Activated T-cell treated with anti-CD3 and anti-CD28 coated beads for 1 hour (primary cell): ENCODE measurements around the gene VIPR2.

Experiments
- DNase-seq: peaks from one replicate; pipeline ENCODE4 v3.0.0-alpha.2; 2020; ENCODE audit warnings: low read depth

The VIPR2 gene

DNA sequence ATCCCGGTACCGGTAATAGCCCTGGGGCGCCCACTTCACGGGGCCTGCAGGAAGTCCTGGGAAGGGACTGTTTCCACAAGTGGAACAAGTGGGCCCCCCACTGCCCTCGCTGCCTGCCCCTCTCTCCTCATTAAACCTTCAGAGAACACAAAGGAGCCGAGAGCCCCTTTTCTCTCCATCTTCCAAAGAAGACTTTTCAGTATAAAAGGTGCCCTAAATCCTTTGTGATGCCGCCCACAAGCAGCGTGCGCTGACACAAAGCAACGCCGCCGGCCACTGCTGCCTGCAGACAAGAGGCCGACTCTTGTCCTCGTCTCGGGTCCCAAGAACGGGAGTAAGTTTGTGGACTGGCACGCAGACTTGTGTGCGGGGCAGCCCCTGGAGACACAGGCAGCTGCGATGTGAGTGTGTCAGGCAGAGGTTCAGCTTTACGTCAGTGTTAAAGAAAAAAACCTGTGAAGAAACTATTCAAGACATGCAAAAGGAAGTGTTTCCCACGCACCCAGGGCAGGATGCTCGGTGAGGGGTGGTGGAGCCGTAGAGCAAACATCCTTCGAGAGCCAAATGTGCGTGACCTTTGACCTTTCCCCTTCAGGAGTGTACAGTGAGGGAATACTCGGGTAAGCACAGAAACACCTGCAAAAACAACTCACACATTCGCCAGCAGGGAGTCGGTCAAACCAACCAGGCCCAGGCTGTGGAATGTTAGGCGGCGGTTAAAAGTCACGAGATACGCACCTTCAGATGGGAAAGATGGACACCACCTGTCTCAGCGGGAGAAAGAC lies 118.2 kb downstream of the VIPR2 start:
- DNase-seq = no peak

DNA sequence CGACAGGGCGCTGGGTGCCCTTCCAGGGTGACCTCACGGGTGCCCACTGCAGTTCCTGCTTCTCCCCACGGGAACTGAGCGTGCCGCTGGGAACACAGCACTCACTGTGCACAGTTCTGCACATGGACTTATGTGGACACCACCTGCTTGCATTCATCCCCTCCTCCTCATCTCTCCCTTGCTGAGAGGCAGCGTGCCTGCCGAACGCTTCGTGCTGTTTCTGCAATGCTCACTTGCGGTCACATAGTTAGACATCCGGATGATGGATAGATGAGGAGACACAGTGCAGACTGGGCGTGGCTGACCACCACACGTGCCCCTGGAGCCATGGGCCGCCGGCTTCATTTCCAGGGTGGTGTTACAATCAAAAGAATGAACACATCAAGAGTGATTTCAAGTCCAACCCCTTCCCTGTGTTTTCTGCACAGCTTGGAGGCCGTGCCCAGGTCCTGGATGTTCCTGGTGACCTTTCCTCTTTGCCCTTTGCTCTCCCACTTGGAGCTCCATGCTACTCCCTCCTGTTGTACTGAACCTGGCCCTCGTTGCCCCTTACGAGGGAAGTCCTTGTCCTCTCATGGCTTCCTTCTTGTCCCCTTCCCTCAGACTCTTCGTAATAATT lies 119.4 kb downstream of the VIPR2 start:
- no peak for DNase-seq

- no peak for DNase-seq
Observed at GRCh38 chr7:159024280-159024951, 120.3 kb downstream of the VIPR2 start.

DNA sequence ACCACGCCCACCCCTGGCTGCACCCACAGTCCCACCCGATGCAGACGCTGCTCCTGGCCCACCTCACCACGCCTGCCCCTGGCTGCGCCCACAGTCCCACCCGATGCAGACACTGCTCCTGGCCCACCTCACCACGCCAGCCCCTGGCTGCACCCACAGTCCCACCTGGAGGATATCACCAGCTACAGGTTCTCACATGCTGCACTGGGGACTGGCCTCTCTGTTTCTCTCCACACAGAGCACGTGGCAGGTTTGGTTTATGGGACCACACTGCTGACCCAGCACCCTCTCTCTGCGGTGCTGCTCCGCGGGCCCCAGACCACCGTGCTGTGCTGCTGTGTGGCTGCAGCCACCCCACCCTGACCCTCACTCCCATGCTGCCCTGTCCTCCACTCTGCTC lies 120.9 kb downstream of the VIPR2 start:
- DNase-seq = no peak

- no peak for DNase-seq
Observed at GRCh38 chr7:159023206-159023605, 121.5 kb downstream of the VIPR2 start.

- DNase-seq = no peak
Observed at GRCh38 chr7:159022238-159022993, 122.3 kb downstream of the VIPR2 start.

GRCh38 chr7:159020987-159021386 lies 123.7 kb downstream of the VIPR2 start:
- no peak for DNase-seq

DNA sequence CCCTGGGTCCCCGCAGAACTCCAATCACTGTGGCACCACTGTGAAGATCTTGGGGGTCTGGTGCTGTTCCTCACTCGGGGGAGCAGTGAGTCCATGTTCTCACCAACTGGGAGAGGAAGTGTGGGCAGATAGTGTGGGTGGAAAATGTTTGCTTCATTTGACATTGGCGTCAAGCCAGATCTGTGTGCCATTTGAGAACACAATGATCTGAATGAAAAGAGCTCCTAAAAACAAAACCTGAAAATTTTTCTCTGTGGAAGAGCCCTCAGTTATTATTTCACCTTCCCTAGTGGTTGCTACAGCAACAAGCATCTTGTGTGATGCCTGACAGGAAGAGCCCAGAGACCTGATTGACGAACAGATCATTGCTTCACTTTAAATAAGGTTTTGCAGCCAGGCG lies 125.6 kb downstream of the VIPR2 start:
- no peak for DNase-seq

GRCh38 chr7:159017741-159018140 lies 126.9 kb downstream of the VIPR2 start:
- DNase-seq = no peak

DNA sequence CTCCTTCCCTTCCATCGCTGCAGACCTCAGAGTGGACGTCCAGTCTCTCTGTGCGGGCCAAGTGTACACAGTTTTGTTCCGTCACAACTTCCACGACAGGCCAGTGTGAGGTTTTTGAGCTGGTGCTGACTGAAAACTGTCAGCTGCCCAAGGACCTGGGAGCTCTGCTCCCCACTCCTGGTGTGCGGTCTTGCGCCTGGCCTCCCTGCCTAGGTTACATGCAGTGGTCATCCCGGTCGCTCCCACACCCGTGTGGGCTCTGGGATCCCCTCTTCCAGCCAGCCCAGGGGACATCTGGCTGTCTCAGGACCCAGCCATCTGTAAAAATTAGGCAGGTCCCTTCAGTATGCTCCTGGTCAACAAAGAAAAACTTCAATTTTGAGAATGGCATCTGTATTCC lies 127.5 kb downstream of the VIPR2 start:
- no peak for DNase-seq

GRCh38 chr7:159016591-159016990 lies 128.1 kb downstream of the VIPR2 start:
- no peak for DNase-seq

GRCh38 chr7:159015454-159016410 lies 128.9 kb downstream of the VIPR2 start:
- no peak for DNase-seq

DNA sequence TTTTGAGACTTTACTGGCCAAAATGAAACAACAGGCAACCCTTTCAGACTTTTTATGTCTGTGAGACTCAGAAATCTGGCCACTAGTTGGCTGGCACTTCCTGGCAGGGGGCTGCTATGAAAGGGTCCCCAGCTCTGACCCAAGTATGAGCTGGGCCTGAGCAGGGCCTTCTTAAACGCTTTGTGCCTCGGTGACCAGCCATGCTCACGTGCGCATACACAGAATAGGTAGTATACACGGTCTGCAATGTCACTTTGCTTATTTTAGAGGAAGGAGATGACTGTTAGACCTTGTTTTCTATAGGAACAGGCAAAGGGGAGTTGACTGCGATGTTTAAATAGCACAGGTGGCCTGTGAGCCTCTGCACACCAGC lies 129.6 kb downstream of the VIPR2 start:
- no peak for DNase-seq

- no peak for DNase-seq
Observed at GRCh38 chr7:159014297-159015062, 130.2 kb downstream of the VIPR2 start.

DNA sequence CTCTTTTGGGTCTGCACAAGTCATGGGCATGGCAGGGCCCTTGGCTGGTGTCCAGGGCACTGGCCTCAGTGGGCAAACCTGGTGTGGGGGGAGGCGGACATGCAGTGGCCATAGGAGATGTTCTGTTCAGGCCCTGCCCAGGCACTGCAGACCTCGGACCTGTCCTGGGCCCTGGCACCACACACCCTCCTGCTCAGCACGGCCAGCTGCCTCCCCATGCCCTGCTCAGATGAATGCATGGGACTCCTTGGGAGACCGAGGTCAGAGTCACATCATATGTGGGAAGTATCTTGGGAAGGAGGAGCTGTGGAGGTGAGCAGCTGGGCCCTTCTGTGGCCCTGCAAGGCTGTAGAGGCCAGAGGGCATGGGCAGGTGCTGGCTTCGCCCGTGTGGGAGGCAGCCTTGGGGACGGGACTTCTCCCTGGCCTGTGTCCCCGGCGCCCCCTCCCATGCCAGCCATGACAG lies 130.8 kb downstream of the VIPR2 start:
- no peak for DNase-seq

DNA sequence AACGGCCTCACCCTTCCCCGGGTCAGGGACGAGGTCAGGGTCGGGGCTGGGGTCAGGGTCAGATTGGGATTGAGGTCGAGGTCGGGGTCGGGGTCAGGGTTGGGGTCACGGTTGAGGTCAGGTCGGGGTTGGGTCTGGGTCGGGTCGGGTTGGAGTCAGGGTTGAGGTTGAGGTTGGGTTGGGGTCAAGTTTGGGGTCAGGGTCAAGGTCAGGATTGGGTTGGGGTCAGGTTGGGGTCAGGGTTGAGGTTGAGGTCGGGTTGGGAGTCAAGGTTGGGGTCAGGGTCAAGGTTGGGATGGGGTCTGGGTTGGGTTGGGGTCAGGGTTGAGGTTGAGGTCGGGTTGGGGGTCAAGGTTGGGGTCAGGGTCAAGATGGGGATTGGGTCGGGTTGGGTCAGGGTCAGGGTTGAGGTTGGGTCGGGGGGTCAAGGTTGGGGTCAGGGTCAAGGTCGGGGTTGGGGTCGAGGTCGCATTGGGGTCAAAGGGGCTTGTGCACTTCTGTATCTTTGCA lies 131.4 kb downstream of the VIPR2 start:
- no peak for DNase-seq

GRCh38 chr7:159012353-159013069 lies 132.2 kb downstream of the VIPR2 start:
- DNase-seq = no peak

GRCh38 chr7:159011722-159012022 lies 133.0 kb downstream of the VIPR2 start:
- DNase-seq = no peak

DNA sequence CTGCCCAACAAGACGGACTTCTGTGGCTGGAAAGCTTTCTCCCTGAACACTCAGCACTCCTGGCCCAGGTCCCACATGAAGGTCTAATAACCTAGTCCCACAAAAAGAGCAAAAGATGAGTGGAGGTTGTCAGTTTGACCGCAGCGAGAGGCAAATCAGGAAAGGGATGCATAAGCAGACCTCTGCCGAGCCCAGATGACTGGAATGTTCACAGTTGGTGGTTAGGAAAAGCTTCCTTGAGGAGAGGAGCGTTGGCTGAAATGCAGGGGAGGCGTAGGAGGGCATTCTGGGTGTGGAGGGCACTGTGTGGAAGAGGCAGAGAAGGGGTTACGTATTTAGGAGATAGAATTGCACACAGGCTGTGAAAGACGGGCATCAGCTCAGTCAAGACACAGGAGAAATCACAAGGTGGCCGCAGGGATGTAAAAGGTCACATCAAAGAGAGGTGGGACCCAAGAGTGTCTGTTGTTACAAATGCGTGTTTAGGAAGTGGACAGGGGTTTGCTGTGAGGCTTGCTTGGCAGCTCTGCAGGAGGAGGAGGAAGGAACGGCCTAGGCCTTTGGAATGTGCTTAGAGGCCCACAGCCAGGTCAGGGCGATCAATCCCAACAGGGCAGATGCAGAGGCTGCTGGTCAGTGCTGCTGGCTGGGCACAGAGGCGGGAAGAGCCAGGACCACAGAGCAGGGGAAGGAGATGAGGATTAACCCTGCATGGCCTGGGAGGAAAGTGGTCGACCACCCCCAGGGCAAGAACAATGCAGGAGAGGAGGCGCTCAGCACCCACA lies 133.5 kb downstream of the VIPR2 start:
- DNase-seq = no peak
